ENCODE measurements around the gene FKBP4. TPM values are rescaled to one million over a fixed set of nuclear protein-coding genes. Genes with fewer than 3 reads are reported as not detected.

FKBP4 gene
- total RNA-seq, 4 donors from 2014 or later: 28.7 to 53.3 (median 36.7) TPM

DNA sequence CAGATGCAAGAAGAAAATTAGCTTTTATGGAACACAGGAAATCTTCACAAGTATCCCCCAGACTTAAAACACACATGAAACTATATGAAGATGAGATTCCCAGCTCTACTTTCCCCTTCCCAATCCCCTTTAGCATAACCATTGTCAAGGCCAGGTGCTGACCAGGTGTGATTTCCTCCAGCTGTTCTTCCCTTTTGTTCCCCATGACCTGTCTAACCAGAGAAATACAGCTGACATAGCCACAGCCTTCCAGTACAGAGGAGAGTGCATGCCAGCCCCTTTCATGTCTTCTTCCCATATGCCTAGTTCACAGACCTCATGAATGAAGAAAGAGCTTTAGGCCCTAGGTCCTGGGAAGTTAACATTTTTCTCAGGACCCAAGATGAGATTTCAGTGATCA lies 43.5 kb upstream of the FKBP4 start:
- intact Hi-C loops (cut with DNase I): no loop called here
- no peak overlapping the region for H3K4me3 ChIP-seq
- TF ChIP-seq, protein P1, sequence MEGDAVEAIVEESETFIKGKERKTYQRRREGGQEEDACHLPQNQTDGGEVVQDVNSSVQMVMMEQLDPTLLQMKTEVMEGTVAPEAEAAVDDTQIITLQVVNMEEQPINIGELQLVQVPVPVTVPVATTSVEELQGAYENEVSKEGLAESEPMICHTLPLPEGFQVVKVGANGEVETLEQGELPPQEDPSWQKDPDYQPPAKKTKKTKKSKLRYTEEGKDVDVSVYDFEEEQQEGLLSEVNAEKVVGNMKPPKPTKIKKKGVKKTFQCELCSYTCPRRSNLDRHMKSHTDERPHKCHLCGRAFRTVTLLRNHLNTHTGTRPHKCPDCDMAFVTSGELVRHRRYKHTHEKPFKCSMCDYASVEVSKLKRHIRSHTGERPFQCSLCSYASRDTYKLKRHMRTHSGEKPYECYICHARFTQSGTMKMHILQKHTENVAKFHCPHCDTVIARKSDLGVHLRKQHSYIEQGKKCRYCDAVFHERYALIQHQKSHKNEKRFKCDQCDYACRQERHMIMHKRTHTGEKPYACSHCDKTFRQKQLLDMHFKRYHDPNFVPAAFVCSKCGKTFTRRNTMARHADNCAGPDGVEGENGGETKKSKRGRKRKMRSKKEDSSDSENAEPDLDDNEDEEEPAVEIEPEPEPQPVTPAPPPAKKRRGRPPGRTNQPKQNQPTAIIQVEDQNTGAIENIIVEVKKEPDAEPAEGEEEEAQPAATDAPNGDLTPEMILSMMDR (IDR thresholded peaks at IDR 0.05): no peak
- TF ChIP-seq EP300 (IDR thresholded peaks at IDR 0.05): no peak
- no peak for TF ChIP-seq POLR2AphosphoS5 (IDR thresholded peaks at IDR 0.05)
- no peak for TF ChIP-seq POLR2A (IDR thresholded peaks at IDR 0.05; ENCODE audit: low read depth)
- no peaks in the 10 kb centered on the region for H3K36me3 ChIP-seq
- peaks cover 0 to 21% (median 0%) of the 10 kb centered on the region in 4 donors for H3K27me3 ChIP-seq
- no peak overlapping the region for H3K27ac ChIP-seq (replicated peaks in 1 of 4)
- peak; percentile 19 for DNase-seq (ENCODE audit: extremely low spot score)
- H3K9me3 ChIP-seq: no peaks in the 10 kb centered on the region
- H3K4me1 ChIP-seq: peaks cover 0 to 10% (median 1%) of the 10 kb centered on the region in 4 donors

DNA sequence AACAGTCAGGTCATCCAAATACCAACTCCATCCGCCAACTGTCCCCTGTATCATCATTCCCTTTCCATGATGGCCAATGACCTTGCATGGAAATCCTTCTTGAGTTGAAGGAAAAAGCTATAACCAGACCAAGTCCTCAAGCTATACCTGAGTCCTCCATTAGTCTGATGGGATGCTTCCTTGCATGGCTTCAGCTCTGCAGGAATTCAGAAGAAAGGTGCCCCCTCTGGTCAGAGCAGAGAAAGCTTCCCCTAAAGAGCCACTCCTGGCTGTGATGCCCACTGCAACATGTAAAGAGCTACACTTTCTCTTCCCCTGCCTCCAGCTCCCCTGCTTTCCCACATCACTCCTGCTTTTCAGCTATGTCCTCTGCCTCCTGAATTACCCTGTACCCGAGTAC lies 43.1 kb upstream of the FKBP4 start:
- TF ChIP-seq POLR2AphosphoS5 (IDR thresholded peaks at IDR 0.05): no peak
- intact Hi-C loops (cut with DNase I): no loop called here
- WGBS: 69% methylated on average over 2 of the region's 2 CpGs

DNA sequence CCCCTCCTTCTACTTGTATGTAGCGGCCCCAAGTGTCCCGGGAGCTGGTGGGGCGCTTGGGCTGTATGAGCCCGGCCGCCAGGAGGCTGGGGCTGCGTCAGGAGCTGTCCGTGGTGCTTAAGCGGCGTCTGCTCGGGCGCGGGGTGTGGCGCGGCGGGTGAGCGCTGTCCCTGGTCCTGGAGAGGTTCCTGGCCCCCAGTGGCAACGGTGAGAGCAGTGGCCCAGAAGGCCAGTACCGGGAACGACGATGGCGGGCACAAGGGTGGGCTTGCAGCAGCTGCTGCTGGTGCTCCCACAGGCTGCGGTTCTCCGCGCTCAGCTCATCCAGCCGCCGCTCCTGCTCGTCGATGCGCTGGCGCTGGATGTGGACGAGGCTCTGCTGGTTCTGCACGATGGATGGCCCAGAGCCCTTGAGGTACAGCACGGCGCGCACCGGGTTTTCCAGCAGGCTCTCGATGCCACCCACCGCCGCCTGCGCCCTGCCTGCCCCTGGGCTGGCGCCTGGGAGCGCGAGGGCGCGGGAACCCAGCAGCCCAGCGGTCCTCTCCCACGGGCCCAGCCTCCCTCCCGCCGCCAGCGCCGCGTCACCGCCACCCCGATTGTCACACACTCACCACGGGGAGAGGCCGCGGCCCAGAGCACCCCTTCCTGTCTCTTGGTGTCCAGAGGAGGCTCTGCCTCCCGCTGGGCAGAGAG lies 41.9 kb upstream of the FKBP4 start:
- TF ChIP-seq POLR2A (IDR thresholded peaks at IDR 0.05; ENCODE audit: low read depth) (no peak), POLR2AphosphoS5 (IDR thresholded peaks at IDR 0.05) (peak; percentile 24 to 52)
- TF ChIP-seq, protein P1 (IDR thresholded peaks at IDR 0.05): peak in 1 of 3 experiments; percentile 3
- Histone ChIP-seq H3K27me3 (peaks cover 0 to 21% (median 0%) of the 10 kb centered on the region in 4 donors), H3K4me3 (no peak overlapping the region), H3K36me3 (no peaks in the 10 kb centered on the region), H3K27ac (replicated peaks in 1 of 4) (no peak overlapping the region), H3K4me1 (peaks cover 0 to 10% (median 1%) of the 10 kb centered on the region in 4 donors), H3K9me3 (no peaks in the 10 kb centered on the region)
- WGBS: 5% methylated on average over 12 of the region's 58 CpGs
- intact Hi-C loops (cut with DNase I): no loop called here
- DNase-seq (ENCODE audit: extremely low spot score): peak; percentile 92

More for the DNA sequence above, 43.1 kb upstream of the FKBP4 start:
- H3K4me1 ChIP-seq: peaks cover 0 to 10% (median 1%) of the 10 kb centered on the region in 4 donors
- H3K36me3 ChIP-seq: no peaks in the 10 kb centered on the region
- H3K27ac ChIP-seq (replicated peaks in 1 of 4): no peak overlapping the region
- DNase-seq (ENCODE audit: extremely low spot score): peak; percentile 24
- no peaks in the 10 kb centered on the region for H3K9me3 ChIP-seq
- H3K27me3 ChIP-seq: peaks cover 0 to 21% (median 0%) of the 10 kb centered on the region in 4 donors
- no peak overlapping the region for H3K4me3 ChIP-seq

DNA sequence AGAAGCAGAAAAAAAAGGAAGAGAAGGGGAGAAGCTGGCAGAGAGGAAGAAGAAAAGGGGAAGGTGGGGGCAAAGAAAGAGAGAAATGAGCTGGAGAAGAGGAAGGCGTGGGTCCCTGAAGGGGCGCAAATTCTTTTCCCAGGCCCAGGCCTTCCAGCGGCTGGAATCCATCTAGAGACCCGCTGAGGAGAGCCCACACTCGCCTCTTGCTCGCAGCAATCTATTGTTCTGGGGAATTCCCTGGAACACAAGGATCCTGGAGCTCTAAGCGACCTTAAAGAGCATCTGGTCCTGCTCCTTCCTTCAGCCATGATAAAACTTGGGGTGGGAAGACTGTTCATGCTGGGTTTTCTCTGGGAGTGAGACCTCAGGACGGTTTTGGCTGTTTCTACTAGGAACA lies 41.2 kb upstream of the FKBP4 start:
- no peak for TF ChIP-seq POLR2AphosphoS5 (IDR thresholded peaks at IDR 0.05)
- TF ChIP-seq POLR2A (IDR thresholded peaks at IDR 0.05; ENCODE audit: low read depth): no peak
- no peak for TF ChIP-seq EP300 (IDR thresholded peaks at IDR 0.05)
- TF ChIP-seq, protein P1 (IDR thresholded peaks at IDR 0.05): no peak
- Histone ChIP-seq H3K27ac (replicated peaks in 1 of 4) (no peak overlapping the region), H3K4me3 (no peak overlapping the region), H3K36me3 (no peaks in the 10 kb centered on the region), H3K27me3 (peaks cover 0 to 21% (median 0%) of the 10 kb centered on the region in 4 donors), H3K4me1 (peaks cover 0 to 10% (median 1%) of the 10 kb centered on the region in 4 donors), H3K9me3 (no peaks in the 10 kb centered on the region)
- DNase-seq (ENCODE audit: extremely low spot score): peak; percentile 21
- intact Hi-C loops (cut with DNase I): no loop called here
- WGBS: 45% methylated on average over 8 of the region's 8 CpGs

DNA sequence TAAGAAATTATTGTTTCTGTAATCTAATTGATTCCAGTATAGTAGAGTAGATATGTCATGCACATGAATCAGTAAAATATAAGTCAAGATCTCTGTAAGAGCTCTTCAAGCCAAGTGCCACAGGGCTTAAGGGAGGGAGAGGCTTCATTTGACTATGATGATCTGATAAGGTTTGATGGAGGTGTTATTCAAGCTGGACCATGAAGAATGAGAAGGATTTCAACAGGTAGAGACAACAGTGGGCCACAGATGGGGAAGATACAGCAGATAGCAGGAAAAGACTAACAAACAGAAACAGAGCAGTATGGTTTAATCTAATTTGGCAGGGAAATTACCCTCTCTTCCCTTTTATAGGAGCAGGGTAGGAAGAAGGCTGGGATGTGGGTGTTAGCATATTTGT lies 40.6 kb upstream of the FKBP4 start:
- Histone ChIP-seq H3K9me3 (no peaks in the 10 kb centered on the region), H3K4me3 (no peak overlapping the region), H3K4me1 (peaks cover 0 to 10% (median 1%) of the 10 kb centered on the region in 4 donors), H3K27ac (replicated peaks in 1 of 4) (no peak overlapping the region), H3K36me3 (no peaks in the 10 kb centered on the region), H3K27me3 (peaks cover 0 to 23% (median 0%) of the 10 kb centered on the region in 4 donors)
- TF ChIP-seq, protein P1 (IDR thresholded peaks at IDR 0.05): no peak
- intact Hi-C loops (cut with DNase I): no loop called here
- DNase-seq (ENCODE audit: extremely low spot score): no peak
